Upper lobe of left lung (tissue), 6 donors: ENCODE measurements around the gene DENND1C. TPM values are rescaled to one million over a fixed set of nuclear protein-coding genes. Genes with fewer than 3 reads are reported as not detected.

Source experiments
- ATAC-seq, 2 donors: fragments of 200-7000 bp; cut with Tn5 transposase; one replicate each; pipeline ENCODE4 v1.9.1; 2022; ENCODE audit warnings: mild to moderate bottlenecking in 2 of 2, moderate library complexity in 2 of 2; ENCODE audit not compliant: low FRiP score in 2 of 2
- DNase-seq, 2 donors: peaks; one replicate each; pipeline ENCODE4 v3.0.0-alpha.2; 2019 to 2020
- H3K27ac ChIP-seq, 4 donors: fragments of 200-600 bp; sonication (generic); one replicate each; pipeline ENCODE4 v1.5.1; 2016 to 2019
- H3K27me3 ChIP-seq, 4 donors: fragments of 200-600 bp; sonication (generic); one replicate each; pipeline ENCODE4 v1.5.1; 2017 to 2019
- H3K36me3 ChIP-seq, 4 donors: fragments of 200-600 bp; sonication (generic); one replicate each; pipeline ENCODE4 v1.5.1; 2016 to 2019
- H3K4me1 ChIP-seq, 4 donors: fragments of 200-600 bp; sonication (generic); one replicate each; pipeline ENCODE4 v1.5.1; 2018 to 2019
- H3K4me3 ChIP-seq, 4 donors: fragments of 200-600 bp; sonication (generic); one replicate each; pipeline ENCODE4 v1.5.1; 2017 to 2019; ENCODE audit warnings: mild to moderate bottlenecking in 2 of 4, moderate library complexity in 1 of 4
- H3K9me3 ChIP-seq, 4 donors: fragments of 200-600 bp; sonication (generic); one replicate each; pipeline ENCODE4 v1.5.1; 2018 to 2019
- CTCF ChIP-seq, 6 experiments: fragments of 450-650 bp in 4 of 6; fragments of 200-600 bp in 2 of 6; sonication (generic) in 2 of 6; IDR thresholded peaks; one replicate each; pipeline ENCODE4 v1.5.1; 2016 to 2019; ENCODE audit warnings: antibody characterized with exemption in 6 of 6
- EP300 ChIP-seq, 4 donors: sonication (generic); formaldehyde crosslinking; IDR thresholded peaks; one replicate each; pipeline ENCODE4 v1.5.1; 2017; ENCODE audit warnings: antibody characterized with exemption in 4 of 4, control low read depth in 2 of 4
- POLR2A ChIP-seq, 4 donors: fragments of 450-650 bp; IDR thresholded peaks; one replicate each; pipeline ENCODE4 v1.5.1; 2016 to 2017; ENCODE audit warnings: antibody characterized with exemption in 4 of 4, mild to moderate bottlenecking in 2 of 4
- POLR2AphosphoS5 ChIP-seq, 2 donors: sonication (generic); formaldehyde crosslinking; IDR thresholded peaks; one replicate each; pipeline ENCODE4 v1.5.1; 2017; ENCODE audit warnings: antibody characterized with exemption in 2 of 2
- WGBS, 2 donors: methylation state at CpG; one replicate each; pipeline ENCODE4 v1.1.5; 2017 to 2018; 5-methylcytosine and 5-hydroxymethylcytosine counted together
- total RNA-seq, 6 donors: library from RNA; depleted of rRNA in 4 of 6; stranded (reverse); fragments of >200 nt in 4 of 6; gene quantifications; one replicate each; pipeline versions ENCODE4 v1.1.0 to v1.2.1, GENCODE V29; 2016 to 2021
- donor health status: DM: no; HTN: no; CAD: no; lungs with moderate emphysema.
- donor health status: DM: no; HTN: yes; CAD: no; lungs with severe emphysema.

Gene DENND1C
- total RNA-seq, 6 donors from 2014 or later, result 5.8 to 31.4 (median 12.6) TPM

- Histone ChIP-seq H3K4me3 (no peak overlapping the region), H3K27me3 (no peaks in the 10 kb centered on the region), H3K9me3 (peaks cover 0 to 10% (median 7%) of the 10 kb centered on the region in 4 donors), H3K4me1 (no peaks in the 10 kb centered on the region), H3K27ac (no peak overlapping the region), H3K36me3 (peaks cover 0 to 28% (median 13%) of the 10 kb centered on the region in 4 donors)
- WGBS, 2 donors, result 94 to 95% methylated on average over 19 of the region's 19 CpGs
- peak in 1 of 2 donors; percentile 59 for DNase-seq
- TF ChIP-seq EP300 (IDR thresholded peaks at IDR 0.05), result no peak
- TF ChIP-seq POLR2AphosphoS5 (IDR thresholded peaks at IDR 0.05), result no peak
- TF ChIP-seq POLR2A (IDR thresholded peaks at IDR 0.05), result no peak
- no peak for TF ChIP-seq CTCF (IDR thresholded peaks at IDR 0.05)
- no peak for ATAC-seq
Measured at GRCh38 chr19:6452223-6452614, 29.4 kb downstream of the DENND1C start.

DNA sequence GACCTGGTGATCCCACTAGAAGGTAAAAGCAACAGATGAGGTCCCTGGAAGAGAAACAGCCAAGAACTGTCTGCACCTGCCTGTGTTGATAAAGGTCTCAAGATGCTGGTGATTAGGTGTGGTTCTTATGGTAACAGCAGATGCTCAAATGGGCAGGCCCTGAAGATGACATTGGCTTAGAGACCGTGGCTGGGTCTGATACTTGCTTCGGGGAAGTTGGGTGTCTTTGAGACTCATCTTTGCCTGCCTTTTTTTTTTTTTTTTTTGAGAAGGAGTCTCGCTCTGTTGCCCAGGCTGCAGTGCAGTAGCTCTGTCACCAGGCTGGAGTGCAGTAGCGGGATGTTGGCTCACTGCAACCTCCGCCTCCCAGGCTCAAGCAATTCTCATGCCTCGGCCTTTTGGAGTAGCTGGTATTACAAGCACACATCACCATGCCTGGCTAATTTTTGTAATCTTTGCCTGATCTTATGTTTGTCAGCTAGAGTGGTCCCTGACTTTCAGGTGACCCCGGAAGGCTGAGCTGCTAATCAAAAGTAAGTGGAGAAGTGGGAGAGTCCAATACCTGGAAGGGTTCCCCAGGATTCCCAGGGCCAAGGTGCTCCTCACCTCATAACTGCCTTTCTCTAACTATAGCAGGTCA is 29.9 kb downstream of the DENND1C start:
- WGBS, 2 donors, result 91 to 92% methylated on average over 6 to 7 of the region's 7 CpGs
- DNase-seq, result no peak
- Histone ChIP-seq H3K9me3 (peaks cover 0 to 10% (median 7%) of the 10 kb centered on the region in 4 donors), H3K4me3 (no peak overlapping the region), H3K36me3 (peaks cover under 1 to 29% (median 13%) of the 10 kb centered on the region in 4 donors), H3K27ac (no peak overlapping the region), H3K4me1 (no peaks in the 10 kb centered on the region), H3K27me3 (no peaks in the 10 kb centered on the region)
- TF ChIP-seq POLR2AphosphoS5 (IDR thresholded peaks at IDR 0.05) (no peak), POLR2A (IDR thresholded peaks at IDR 0.05) (no peak), EP300 (IDR thresholded peaks at IDR 0.05) (no peak), CTCF (IDR thresholded peaks at IDR 0.05) (no peak)
- no peak for ATAC-seq

DNA sequence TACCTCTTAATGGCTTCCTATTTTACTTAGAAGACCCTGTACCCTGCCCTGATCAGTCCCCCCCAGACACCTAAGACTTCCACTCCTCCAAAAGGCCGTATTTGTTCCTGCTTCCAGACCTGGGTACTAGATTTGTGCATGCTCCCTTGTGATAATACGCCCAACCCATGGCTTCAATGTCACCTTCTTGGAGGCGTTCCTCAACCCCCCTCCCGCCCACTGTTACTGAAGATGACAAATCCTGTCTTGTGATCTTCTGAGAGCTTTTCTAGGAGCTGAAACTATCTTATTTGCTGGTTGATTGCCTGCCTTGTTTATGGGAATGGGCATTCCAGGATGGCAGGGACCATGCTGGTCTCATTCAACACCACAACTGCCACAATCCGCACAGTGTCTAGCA is 31.4 kb downstream of the DENND1C start:
- peaks cover 3 to 24% (median 13%) of the 10 kb centered on the region in 4 donors for H3K36me3 ChIP-seq
- H3K27ac ChIP-seq, result no peak overlapping the region
- DNase-seq (no peak), ATAC-seq (no peak)
- TF ChIP-seq EP300 (IDR thresholded peaks at IDR 0.05), result no peak
- TF ChIP-seq POLR2AphosphoS5 (IDR thresholded peaks at IDR 0.05), result no peak
- H3K4me1 ChIP-seq, result no peaks in the 10 kb centered on the region
- H3K27me3 ChIP-seq, result no peaks in the 10 kb centered on the region
- WGBS, 2 donors, result 93 to 95% methylated on average over 5 of the region's 5 CpGs
- H3K4me3 ChIP-seq, result no peak overlapping the region
- H3K9me3 ChIP-seq, result peaks cover 0 to 10% (median 7%) of the 10 kb centered on the region in 4 donors

DNA sequence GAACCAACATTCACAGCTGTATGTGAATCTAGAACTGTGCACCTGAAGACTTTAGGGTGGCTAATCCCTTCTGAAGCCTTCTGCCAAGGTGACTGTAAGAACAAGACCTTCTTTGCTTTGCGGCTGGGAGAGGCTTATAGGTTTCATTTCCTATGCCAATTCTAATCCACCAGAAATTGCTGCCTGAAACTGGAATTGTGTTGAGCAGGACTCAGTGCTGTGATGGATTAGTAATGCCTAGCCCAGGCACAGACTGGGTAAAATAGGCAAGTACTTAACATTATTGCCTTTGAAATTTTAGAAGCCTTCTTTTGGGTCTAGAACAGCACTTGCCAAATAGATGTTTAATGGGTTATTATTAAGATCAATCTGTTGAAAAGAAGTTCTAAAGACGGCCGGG is 33.5 kb downstream of the DENND1C start:
- Histone ChIP-seq H3K36me3 (peaks cover 0 to 6% (median 3%) of the 10 kb centered on the region in 4 donors), H3K4me1 (no peaks in the 10 kb centered on the region), H3K4me3 (no peak overlapping the region), H3K9me3 (no peaks in the 10 kb centered on the region), H3K27me3 (no peaks in the 10 kb centered on the region), H3K27ac (no peak overlapping the region)
- TF ChIP-seq POLR2AphosphoS5 (IDR thresholded peaks at IDR 0.05) (no peak), POLR2A (IDR thresholded peaks at IDR 0.05) (no peak), EP300 (IDR thresholded peaks at IDR 0.05) (no peak), CTCF (IDR thresholded peaks at IDR 0.05) (no peak)
- no peak for ATAC-seq
- 89 to 94% methylated on average over 3 of the region's 3 CpGs for WGBS, 2 donors
- no peak for DNase-seq

GRCh38 chr19:6446452-6446851 is 35.1 kb downstream of the DENND1C start:
- TF ChIP-seq POLR2AphosphoS5 (IDR thresholded peaks at IDR 0.05) (no peak), CTCF (IDR thresholded peaks at IDR 0.05) (no peak), POLR2A (IDR thresholded peaks at IDR 0.05) (no peak), EP300 (IDR thresholded peaks at IDR 0.05) (no peak)
- WGBS, 2 donors, result 86 to 100% methylated on average over 3 of the region's 3 CpGs
- DNase-seq (no peak), ATAC-seq (no peak)
- Histone ChIP-seq H3K27ac (no peak overlapping the region), H3K36me3 (peaks cover 0 to 6% (median 1%) of the 10 kb centered on the region in 4 donors), H3K4me3 (no peak overlapping the region), H3K27me3 (no peaks in the 10 kb centered on the region), H3K4me1 (no peaks in the 10 kb centered on the region), H3K9me3 (no peaks in the 10 kb centered on the region)
